HG03095 (cell line): ENCODE data around the gene SOWAHB.
"Not testable (repeated sequence)": the region's sequence is repeated elsewhere in the genome, so short reads cannot be mapped to it uniquely, and the experiment has no call there.

ENCODE experiments used
- ATAC-seq: cut with Tn5 transposase; IDR thresholded peaks from one replicate; pipeline ENCODE4 v1.9.1; 2021; ENCODE audit warnings: moderate library complexity; ENCODE audit not compliant: unreplicated experiment

SOWAHB gene

GRCh38 chr4:76895619-76896018 lies 2.3 kb downstream of the SOWAHB start:
- no peak for ATAC-seq

DNA sequence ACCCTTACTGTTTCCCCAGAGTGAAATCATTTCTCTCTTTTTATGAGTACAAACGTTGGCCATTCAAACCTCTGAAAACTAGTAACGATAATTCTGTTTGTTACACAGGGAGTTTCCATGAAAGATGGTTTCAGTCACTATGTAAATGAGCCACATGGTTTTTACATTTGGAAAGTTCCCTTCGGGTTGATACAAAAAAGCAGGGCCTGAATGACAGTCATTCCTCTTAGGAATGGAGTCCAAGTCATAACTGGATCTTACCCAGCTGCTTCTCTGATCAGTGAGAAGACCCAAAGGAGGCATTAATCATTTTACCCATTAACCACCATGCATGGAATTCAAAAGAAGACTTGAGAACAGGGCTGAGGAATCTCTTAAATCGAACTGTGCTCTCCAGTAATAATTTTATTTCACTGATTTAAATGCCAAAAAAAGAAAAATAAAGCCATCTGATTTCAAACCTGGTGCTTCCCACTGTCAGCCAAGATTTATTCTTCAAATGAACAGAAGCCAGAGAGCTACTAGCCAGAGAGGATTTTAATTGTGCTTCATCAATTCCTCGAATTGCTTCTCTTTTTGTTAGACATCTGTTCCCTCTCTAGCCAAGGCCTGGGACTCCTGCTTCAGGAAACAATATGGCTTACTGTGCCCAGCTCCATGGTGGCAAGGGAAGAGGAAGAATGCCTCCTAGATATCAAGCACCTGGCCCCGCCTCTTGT lies 3.2 kb downstream of the SOWAHB start:
- ATAC-seq: no peak

- ATAC-seq: no peak
Observed at GRCh38 chr4:76892601-76893000, 5.3 kb downstream of the SOWAHB start.

- ATAC-seq: no peak
Observed at GRCh38 chr4:76892001-76892400, 5.9 kb downstream of the SOWAHB start.

DNA sequence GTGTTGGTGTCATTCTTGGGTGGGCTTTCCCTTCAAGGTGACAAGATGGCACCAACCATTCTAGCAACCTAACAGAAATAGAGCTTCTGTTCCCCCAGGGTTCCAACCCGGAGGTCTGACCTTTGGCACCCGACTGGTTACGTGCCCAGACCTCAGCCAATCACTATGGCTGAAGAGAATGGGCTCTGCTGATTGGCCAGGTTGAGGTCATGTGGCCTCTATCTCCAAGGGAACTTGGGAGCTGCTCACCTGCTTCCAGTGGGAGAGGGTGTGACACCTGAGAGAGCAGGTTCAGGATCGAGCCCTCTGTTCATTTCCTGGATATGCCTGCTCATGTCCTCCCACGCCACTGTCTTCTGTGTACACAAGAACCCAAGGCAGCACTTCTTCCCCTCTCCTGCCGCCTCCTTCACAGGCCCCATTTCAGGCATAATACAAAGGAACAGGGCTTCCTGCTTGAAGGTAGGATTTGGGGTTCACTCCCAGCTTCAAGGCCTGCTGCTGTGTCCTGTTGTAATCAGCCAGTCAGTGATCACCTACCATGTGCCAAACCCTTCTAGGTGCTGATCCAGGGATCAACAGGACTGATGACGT lies 11.0 kb downstream of the SOWAHB start:
- no peak for ATAC-seq

GRCh38 chr4:76886214-76886613 lies 11.7 kb downstream of the SOWAHB start:
- ATAC-seq: no peak

GRCh38 chr4:76883147-76883546 lies 14.8 kb downstream of the SOWAHB start:
- ATAC-seq: no peak

GRCh38 chr4:76882630-76883029 lies 15.3 kb downstream of the SOWAHB start:
- ATAC-seq: no peak

DNA sequence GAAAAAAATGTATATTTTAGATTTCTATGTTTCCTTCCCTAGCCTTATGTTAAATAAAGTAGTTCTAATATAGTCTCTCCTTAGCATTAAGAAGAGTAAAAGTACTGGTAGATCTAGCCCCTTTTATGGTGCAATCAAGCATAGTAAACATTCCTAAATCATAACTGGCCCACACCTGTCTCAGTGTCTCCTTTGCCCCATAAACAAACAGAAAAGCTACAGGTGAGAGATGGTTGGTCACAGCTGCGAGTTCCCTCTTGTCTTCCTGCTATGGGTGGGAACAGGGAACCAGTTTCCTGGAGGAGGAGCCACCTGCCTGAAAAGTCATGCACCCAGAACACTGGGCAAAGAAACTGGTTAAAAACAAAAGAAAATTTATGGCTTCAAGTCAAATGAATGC lies 16.6 kb downstream of the SOWAHB start:
- ATAC-seq: no peak

GRCh38 chr4:76879731-76880364 lies 18.1 kb downstream of the SOWAHB start:
- no peak for ATAC-seq

DNA sequence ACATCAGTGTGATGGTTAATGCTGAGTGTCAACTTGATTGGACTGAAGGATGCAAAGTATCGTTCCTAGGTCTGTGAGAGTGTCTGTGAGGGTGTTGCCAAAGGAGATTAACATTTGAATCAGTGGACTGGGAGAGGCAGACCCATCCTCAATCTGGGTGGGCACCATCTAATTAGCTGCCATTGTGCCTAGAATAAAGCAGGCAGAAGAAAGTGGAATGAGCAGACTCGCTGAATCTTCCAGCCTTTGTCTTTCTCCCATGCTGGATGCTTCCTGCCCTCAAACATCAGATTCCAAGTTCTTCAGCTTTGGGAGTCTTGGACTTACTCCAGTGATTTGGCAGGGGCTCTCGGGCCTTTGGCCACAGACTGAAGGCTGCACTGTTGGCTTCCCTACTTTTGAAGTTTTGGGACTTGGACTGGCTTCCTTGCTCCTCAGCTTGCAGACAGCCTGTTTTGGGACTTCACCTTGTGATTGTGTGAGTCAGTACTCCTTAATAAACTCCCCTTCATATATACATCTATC lies 19.2 kb downstream of the SOWAHB start:
- not testable (repeated sequence) for ATAC-seq

DNA sequence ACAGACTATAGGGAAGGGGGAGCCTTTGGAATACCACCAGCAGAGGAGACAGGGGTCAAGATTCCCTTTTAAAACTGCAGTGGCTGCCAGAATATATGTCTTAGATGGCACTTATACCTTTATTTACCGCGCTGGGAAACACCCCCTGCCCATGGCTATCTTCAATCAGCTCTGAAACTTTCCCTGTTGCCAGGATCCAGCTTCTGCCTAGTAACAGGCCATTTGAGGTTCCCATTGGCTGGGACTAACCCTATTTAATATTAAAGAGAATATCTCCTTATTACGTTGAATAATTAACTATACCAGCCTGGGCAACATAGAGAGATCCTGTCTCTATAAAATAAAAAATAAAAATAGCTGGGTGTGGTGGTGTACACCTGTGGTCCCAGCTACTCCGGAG lies 23.8 kb downstream of the SOWAHB start:
- no peak for ATAC-seq

GRCh38 chr4:76873495-76873894 lies 24.4 kb downstream of the SOWAHB start:
- ATAC-seq: no peak

DNA sequence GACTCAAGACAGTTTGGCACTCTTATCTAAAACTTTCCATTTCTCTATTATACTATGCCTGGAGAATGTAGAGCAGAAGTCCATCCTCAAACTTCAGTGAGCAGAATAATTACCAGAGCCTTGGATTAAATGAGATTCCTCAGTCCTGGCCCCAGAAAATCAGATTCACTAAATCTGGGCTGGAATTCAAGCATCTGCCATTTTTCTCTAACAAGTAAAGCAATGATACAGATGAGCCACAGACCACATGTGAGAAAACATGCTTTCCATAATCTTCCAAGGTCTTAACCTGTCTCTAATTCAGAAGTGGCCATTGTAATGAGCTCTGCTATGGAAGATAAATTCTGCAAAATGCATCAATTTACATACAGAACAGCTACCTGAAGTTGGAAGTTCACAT lies 25.4 kb downstream of the SOWAHB start:
- ATAC-seq: no peak

- ATAC-seq: not testable (repeated sequence)
Observed at GRCh38 chr4:76868780-76869179, 29.2 kb downstream of the SOWAHB start.

DNA sequence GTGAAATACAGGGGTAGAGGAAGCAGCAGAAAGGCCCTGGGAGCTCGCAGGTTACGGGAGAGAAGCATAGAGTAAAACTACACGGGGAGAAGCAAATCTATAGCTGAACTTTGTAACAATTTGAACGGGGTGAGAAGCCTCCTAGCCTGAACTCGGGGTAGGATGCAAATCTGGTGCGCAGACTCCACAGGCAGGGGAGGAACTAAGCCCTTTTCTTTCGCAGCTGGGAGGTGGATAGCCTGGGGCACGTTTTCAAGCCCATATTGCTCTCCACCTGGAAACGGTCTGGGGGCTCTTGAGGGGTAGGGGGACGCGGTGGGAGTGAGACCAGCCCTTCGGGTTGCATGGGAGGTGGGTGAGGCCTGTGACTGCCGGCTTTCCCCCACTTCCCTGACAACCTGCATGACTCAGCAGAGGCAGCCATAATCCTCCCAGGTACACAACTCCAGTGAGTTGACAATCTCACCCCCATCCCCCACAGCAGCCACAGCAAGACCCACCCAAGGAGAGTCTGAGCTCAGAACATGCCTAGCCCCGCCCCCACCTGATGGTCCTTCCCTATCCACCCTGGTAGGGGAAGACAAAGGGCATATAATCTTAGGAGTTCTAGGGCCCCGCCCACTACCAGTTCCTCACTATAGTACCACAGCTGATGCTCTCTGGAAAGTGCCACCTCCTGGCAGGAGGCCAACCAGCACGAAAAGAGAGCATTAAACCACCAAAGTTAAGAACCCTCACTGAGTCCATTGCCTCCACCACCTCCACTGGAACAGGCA lies 29.9 kb downstream of the SOWAHB start:
- ATAC-seq: no peak

DNA sequence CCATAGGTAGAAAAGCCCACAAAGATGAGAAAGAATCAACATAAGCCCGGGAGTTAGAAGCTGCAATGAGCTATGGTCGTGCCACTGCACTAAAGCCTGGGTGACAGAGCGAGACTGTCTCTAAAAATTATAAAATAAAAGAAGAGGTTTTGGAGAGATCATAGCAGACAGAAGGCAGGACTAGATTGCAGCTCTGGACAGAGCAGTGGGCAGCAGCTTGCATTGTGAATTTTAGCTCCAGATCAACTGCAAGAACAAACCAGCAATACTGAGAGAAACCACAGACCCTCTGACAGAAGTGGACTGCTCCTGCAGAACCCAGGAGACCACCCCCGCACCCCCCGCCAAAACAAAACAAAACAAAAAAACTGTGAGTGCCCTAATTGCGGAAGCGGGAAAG lies 30.6 kb downstream of the SOWAHB start:
- ATAC-seq: no peak

DNA sequence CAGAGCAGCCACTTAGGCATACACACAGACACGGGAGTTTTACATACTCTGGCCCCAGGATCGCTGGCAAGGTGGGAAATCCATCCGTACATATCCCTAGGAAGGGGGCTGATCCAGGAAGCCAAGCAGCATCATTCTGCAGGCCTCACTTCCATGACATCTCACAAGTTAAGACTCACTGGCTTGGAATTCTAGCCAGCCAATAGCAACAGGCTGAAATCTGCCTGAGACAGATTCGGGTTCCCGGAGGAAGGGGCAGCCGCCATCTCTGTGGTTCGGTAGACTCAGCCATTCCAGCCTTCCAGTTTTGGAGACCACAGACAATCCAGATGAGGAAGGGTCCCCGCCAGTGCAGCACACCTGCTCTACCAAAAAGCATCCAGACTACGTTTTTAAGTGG lies 31.3 kb downstream of the SOWAHB start:
- no peak for ATAC-seq

GRCh38 chr4:76858319-76858718 lies 39.6 kb downstream of the SOWAHB start:
- ATAC-seq: no peak

GRCh38 chr4:76857074-76857409 lies 40.9 kb downstream of the SOWAHB start:
- ATAC-seq: no peak

DNA sequence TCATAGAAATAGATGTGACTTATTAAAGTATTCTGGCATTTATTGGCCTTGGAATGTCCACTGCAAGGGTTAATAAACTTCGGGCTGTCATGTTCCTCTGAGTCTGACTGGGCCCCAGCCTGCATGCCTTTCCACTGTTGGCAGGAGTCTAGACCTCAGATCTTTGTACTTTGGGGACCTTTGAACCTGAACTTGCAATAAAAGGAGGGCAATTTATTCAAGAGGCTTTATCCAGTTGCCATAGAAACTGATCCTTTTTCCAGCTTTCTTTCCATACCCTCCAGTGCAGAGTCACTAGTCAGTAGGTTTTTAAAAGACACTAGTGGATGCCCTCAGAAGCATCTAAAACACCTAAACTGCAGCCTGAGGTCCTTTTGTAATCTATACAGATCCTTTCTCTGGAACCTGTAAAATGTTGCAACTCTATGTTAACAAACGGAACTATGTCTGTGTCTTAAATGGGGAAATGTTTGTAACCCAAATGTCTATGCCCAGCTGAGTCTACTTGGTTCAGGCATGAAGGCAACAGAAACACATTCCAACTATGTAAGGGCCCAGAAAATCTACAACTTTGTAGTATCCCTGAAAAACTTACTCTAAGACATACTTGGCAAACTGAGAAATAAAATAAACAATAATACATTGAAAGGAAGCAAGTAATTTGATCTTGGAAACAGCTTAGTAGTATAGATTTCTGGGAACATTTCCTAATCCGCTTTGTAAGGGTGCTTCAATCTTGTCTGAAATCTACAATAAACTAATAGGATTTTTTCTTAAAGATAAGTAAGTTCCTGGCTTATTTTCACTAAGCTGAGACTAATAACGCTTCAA lies 41.5 kb downstream of the SOWAHB start:
- ATAC-seq: no peak
